Cardiac muscle cell (in vitro differentiated cells and primary cell): Measurements from ENCODE around the gene SMARCD1. TPM values are rescaled to one million over a fixed set of nuclear protein-coding genes. Genes with fewer than 3 reads are reported as not detected.

Experiments
- DNase-seq, 2 donors: peaks; one replicate each; pipeline versions ENCODE4 v3.0.0 to v3.0.0-alpha.2; 2010 to 2017; ENCODE audit warnings: low read depth in 1 of 2, low spot score in 1 of 2
- H3K27ac ChIP-seq: fragments of 200-600 bp; sonication (generic); 2 replicates; pipeline ENCODE4 v1.5.1; 2016
- H3K27me3 ChIP-seq: fragments of 200-600 bp; sonication (generic); 2 replicates; pipeline ENCODE4 v1.6.0; 2016; ENCODE audit warnings: control low read depth
- H3K36me3 ChIP-seq: fragments of 200-600 bp; sonication (generic); 2 replicates; pipeline ENCODE4 v1.5.1; 2016; ENCODE audit warnings: control low read depth
- H3K4me1 ChIP-seq: fragments of 200-600 bp; sonication (generic); 2 replicates; pipeline ENCODE4 v1.8.1; 2017; ENCODE audit warnings: low read depth, mild to moderate bottlenecking, mixed run types
- H3K4me3 ChIP-seq: fragments of 200-600 bp; sonication (generic); 2 replicates; pipeline ENCODE4 v1.5.1; 2016; ENCODE audit warnings: mild to moderate bottlenecking
- H3K9me3 ChIP-seq: fragments of 200-600 bp; sonication (generic); 2 replicates; pipeline ENCODE4 v1.5.1; 2017; ENCODE audit warnings: low read depth, mild to moderate bottlenecking, control low read depth
- polyA plus RNA-seq: library from polyadenylated mRNA; unstranded; fragments of >200 nt; fragmentation: Nextera tagmentation; extraction: Ambion mirVana; gene quantifications from 2 replicates; pipeline ENCODE4 v1.2.1, GENCODE V29; 2016
- total RNA-seq: library from RNA; depleted of rRNA; stranded (reverse); fragments of >200 nt; gene quantifications from 2 replicates; pipeline ENCODE4 v1.2.3, GENCODE V29; 2016
- TF ChIP-seq, protein P1 (sequence below): IDR thresholded peaks from 2 replicates; pipeline ENCODE4 v1.5.1; 2012; ENCODE audit warnings: low read depth, mild to moderate bottlenecking, low read length

The SMARCD1 gene
- total and polyA plus RNA-seq, 2 experiments from 2014 or later = 45.1 to 108 TPM

DNA sequence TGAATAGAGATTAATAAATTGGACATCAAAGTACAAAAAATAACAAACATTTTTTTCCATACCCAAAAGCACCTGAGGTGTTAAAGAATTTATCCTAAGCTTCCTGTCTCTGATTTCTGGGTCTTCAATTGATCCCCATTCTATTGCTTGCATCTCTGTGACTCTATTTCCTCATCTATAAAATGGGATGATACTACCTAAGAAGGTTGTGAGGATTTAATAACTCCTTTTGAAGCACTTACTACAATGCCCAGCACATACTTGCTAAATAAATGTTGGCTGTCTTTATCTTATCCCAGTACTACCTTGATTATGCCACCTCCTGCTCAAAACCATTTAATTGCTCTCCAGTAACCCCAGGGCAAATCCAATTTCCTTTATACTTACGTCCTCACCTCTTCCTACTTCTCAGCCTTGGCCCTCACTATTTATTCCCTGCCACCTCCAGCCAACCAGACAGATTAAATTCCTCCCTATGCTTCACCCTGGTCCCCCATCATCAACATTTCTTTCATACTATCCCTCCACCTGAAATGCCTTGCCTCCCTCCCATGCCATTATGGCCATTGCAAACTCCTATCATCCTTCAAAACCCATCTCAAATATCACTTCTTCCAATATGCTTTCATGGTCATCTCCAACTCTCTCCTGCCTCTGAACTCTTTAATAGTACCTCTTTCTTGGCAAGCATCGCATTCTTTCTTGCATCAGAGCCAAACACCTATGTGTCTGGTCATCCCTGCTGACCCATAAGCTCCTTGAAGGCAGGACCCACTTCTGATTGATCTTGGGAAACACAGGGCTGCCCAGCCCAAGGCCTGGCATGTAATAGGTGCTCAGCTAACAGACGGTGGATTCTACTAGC lies 35.7 kb upstream of the SMARCD1 start:
- no peak for DNase-seq
- H3K36me3 ChIP-seq = no peaks in the 10 kb centered on the region
- H3K4me3 ChIP-seq = no peak overlapping the region
- TF ChIP-seq, protein P1, sequence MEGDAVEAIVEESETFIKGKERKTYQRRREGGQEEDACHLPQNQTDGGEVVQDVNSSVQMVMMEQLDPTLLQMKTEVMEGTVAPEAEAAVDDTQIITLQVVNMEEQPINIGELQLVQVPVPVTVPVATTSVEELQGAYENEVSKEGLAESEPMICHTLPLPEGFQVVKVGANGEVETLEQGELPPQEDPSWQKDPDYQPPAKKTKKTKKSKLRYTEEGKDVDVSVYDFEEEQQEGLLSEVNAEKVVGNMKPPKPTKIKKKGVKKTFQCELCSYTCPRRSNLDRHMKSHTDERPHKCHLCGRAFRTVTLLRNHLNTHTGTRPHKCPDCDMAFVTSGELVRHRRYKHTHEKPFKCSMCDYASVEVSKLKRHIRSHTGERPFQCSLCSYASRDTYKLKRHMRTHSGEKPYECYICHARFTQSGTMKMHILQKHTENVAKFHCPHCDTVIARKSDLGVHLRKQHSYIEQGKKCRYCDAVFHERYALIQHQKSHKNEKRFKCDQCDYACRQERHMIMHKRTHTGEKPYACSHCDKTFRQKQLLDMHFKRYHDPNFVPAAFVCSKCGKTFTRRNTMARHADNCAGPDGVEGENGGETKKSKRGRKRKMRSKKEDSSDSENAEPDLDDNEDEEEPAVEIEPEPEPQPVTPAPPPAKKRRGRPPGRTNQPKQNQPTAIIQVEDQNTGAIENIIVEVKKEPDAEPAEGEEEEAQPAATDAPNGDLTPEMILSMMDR = no peak
- H3K4me1 ChIP-seq = peaks cover 8% of the 10 kb centered on the region
- peaks cover 9% of the 10 kb centered on the region for H3K27me3 ChIP-seq
- no peak overlapping the region for H3K27ac ChIP-seq
- no peaks in the 10 kb centered on the region for H3K9me3 ChIP-seq

DNA sequence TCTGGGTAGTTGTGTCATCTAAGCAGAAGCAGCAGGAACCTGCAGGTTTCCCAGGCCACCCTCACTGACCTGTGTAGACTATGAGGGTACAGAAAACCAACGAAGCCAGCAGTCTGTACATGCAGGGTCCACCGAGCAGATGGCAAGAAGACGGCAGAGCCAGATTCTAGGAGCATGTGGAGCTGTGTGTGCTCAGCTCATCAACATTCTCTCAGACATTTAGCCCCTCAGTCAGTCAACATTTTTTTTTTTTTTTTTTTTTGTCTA lies 35.1 kb upstream of the SMARCD1 start:
- Histone ChIP-seq H3K27ac (no peak overlapping the region), H3K36me3 (no peaks in the 10 kb centered on the region), H3K27me3 (peaks cover 9% of the 10 kb centered on the region), H3K4me3 (no peak overlapping the region), H3K9me3 (no peaks in the 10 kb centered on the region), H3K4me1 (peaks cover 8% of the 10 kb centered on the region)
- TF ChIP-seq, protein P1 = no peak
- no peak for DNase-seq

DNA sequence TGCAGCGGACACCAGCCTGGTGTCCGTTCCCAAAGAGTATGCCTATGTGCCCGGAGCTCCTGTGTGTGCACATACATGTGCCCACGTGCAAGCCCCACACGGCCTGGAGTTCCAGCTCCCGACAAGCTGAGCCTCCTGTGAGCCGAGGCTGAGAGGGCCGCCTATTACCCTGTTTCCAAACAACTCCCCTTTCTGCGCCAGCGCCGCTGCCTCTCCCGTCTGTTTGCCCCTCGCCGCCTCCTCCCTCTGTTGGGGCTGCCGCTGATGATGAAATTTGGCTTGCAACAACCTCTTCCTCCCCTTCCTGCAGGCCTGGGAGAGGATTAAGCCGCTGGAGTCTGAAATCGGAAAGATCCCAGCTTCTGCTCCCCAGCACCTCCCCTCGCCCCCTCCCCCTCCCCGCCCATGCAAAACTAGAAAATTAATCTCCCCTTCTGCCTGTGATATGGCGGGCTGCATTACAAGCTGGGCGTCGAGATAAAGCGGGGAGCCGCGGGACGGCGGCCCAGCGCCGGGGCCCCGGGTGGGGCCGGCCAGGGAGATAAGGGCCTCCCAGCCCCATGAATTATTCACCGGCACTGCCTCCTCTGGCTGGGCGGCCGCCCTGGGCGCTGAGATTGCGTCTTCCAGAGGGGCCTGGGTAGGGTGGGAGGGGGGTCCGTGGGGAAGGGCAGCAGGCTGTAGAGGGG lies 34.6 kb upstream of the SMARCD1 start:
- Histone ChIP-seq H3K36me3 (no peaks in the 10 kb centered on the region), H3K27ac (no peak overlapping the region), H3K4me3 (no peak overlapping the region), H3K27me3 (peaks cover 9% of the 10 kb centered on the region), H3K9me3 (no peaks in the 10 kb centered on the region), H3K4me1 (peaks cover 8% of the 10 kb centered on the region)
- DNase-seq = peak; percentile 49 to 96
- TF ChIP-seq, protein P1 = no peak

DNA sequence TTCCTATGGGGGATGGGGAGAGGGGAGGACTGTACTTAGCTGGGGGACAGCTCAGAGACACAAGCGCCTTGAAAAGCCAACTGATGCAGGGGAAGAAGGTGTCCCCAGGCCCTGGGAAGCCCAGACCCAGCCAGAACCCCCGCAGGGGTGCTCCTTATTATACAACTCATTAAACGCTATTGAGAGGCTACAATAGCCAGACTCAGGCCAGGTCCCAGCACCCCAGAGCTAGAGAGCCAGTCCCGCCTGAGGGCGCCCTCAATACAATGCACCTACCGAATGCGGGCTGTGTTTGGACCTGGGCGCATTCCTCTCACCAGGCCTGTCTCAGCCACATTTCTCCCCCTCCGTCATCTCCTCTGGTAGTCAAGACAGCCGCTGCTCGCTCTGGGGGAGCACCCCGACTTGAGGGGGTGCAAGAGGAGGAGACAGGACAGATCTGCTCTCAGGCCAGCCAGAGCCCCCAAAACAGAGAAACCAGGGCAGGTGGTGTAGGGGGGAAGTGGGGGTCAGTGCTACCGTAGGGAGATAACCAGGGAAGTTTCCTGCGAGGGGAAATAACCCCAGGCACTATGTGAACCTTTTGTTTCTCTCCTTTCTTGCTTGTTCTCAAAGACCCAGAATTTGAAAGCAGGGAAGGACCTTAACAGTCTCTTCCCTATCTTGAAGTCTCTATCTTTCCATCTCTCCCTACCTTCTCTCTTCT lies 33.9 kb upstream of the SMARCD1 start:
- peaks cover 11% of the 10 kb centered on the region for H3K27me3 ChIP-seq

DNA sequence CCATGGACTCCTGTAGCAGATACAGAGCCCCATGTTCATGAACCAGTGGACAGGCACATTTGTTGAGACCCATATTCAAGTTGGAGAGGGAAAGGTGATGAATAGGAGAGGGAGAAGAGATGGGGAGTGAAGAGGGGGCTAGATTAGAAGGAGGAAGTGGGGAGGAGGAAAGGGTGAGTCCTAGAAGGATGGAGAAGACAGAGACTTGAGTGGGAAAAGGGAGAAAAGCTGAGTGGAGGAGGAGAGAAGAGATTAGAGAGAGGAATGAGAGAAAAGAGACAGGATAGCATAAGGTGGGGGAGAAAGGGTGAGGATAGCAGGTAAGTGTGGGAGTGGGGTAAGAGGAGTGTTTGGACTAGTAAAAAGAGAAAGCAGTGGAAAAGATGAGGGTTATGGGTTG lies 32.6 kb upstream of the SMARCD1 start:
- TF ChIP-seq, protein P1 = no peak
- Histone ChIP-seq H3K27ac (no peak overlapping the region), H3K9me3 (no peaks in the 10 kb centered on the region), H3K4me3 (no peak overlapping the region), H3K36me3 (no peaks in the 10 kb centered on the region), H3K4me1 (peaks cover 16% of the 10 kb centered on the region), H3K27me3 (peaks cover 19% of the 10 kb centered on the region)
- no peak for DNase-seq

More for the DNA sequence above, 33.9 kb upstream of the SMARCD1 start:
- Histone ChIP-seq H3K36me3 (no peaks in the 10 kb centered on the region), H3K4me1 (peaks cover 8% of the 10 kb centered on the region), H3K4me3 (no peak overlapping the region), H3K27ac (no peak overlapping the region), H3K9me3 (no peaks in the 10 kb centered on the region)
- DNase-seq = no peak
- TF ChIP-seq, protein P1 = no peak
